Transverse colon (tissue), 4 donors: Measurements from ENCODE around the gene ALG3. TPM values are rescaled to one million over a fixed set of nuclear protein-coding genes. Genes with fewer than 3 reads are reported as not detected.
A peak's percentile ranks its signal among the peaks of the same experiment; 100 is the strongest.

Source experiments
- DNase-seq: peaks from one replicate; pipeline ENCODE4 v3.0.0-alpha.2; 2019
- H3K27ac ChIP-seq, 4 donors: fragments of 200-600 bp; sonication (generic); 2 replicates each; pipeline ENCODE4 v1.5.1; 2016 to 2018; ENCODE audit warnings: inconsistent platforms in 4 of 4
- H3K27me3 ChIP-seq: fragments of 200-600 bp; sonication (generic); 2 replicates; pipeline ENCODE4 v1.5.1; 2017; ENCODE audit warnings: inconsistent platforms
- H3K36me3 ChIP-seq, 4 donors: fragments of 200-600 bp; sonication (generic); 2 replicates each; pipeline ENCODE4 v1.5.1; 2017 to 2019; ENCODE audit warnings: inconsistent platforms in 4 of 4
- H3K4me1 ChIP-seq, 4 donors: fragments of 200-600 bp; sonication (generic); 2 replicates each; pipeline ENCODE4 v1.5.1; 2017 to 2020; ENCODE audit warnings: inconsistent platforms in 4 of 4
- H3K4me3 ChIP-seq, 4 donors: fragments of 200-600 bp; sonication (generic); 1 replicate in 1 of 4; 2 replicates in 3 of 4; pipeline versions ENCODE4 v1.5.1 to v1.6.1; 2017 to 2019; ENCODE audit warnings: inconsistent platforms in 4 of 4
- H3K9me3 ChIP-seq, 2 donors: fragments of 200-600 bp; sonication (generic); 2 replicates each; pipeline ENCODE4 v1.5.1; 2017 to 2019; ENCODE audit warnings: inconsistent platforms in 2 of 2
- EP300 ChIP-seq: sonication (generic); formaldehyde crosslinking; IDR thresholded peaks from one replicate; pipeline ENCODE4 v1.6.1; 2017; ENCODE audit warnings: antibody characterized with exemption, low read depth
- POLR2A ChIP-seq: fragments of 450-650 bp; IDR thresholded peaks from one replicate; pipeline ENCODE4 v1.6.1; 2016; ENCODE audit warnings: antibody characterized with exemption, mild to moderate bottlenecking, moderate library complexity
- POLR2AphosphoS5 ChIP-seq, 3 donors: sonication (generic); formaldehyde crosslinking; IDR thresholded peaks; one replicate each; pipeline ENCODE4 v1.6.1; 2016; ENCODE audit warnings: antibody characterized with exemption in 3 of 3
- WGBS, 2 donors: methylation state at CpG; one replicate each; pipeline ENCODE4 v1.1.5; 2018; ENCODE audit warnings: low coverage in 1 of 2; 5-methylcytosine and 5-hydroxymethylcytosine counted together
- in situ Hi-C, 4 donors: fragments of 200-750 bp; cut with MboI; loops; one replicate each; pipeline versions ENCODE4 v1.15.0 to v1.15.1; 2017; ENCODE audit warnings: low sequenced_read_pairs in 3 of 4, low pct_ligation_motif_present in 1 of 4, low pct_unique_long_range_greater_than_20kb in 1 of 4
- intact Hi-C: fragments of 100-400 bp; cut with DNase I; formaldehyde crosslinking; loops from one replicate; pipeline ENCODE4 v1.15.1; 2023; ENCODE audit warnings: low total_unique reads
- total RNA-seq, 4 donors: library from RNA; depleted of rRNA; stranded (reverse); fragments of >200 nt; gene quantifications; one replicate each; pipeline ENCODE4 v1.1.0, GENCODE V29; 2016
- TF ChIP-seq, protein P1 (sequence below), 5 experiments: fragments of 200-600 bp in 3 of 5; fragments of 450-650 bp in 2 of 5; sonication (generic) in 3 of 5; IDR thresholded peaks; 1 replicate in 2 of 5; 2 replicates in 3 of 5; pipeline ENCODE4 v1.5.1; 2016 to 2017; ENCODE audit warnings: antibody characterized with exemption in 5 of 5, inconsistent platforms in 3 of 5, mild to moderate bottlenecking in 2 of 5, moderate library complexity in 1 of 5

The ALG3 gene
- total RNA-seq, 4 donors from 2014 or later: 37.3 to 67.3 (median 52.2) TPM

DNA sequence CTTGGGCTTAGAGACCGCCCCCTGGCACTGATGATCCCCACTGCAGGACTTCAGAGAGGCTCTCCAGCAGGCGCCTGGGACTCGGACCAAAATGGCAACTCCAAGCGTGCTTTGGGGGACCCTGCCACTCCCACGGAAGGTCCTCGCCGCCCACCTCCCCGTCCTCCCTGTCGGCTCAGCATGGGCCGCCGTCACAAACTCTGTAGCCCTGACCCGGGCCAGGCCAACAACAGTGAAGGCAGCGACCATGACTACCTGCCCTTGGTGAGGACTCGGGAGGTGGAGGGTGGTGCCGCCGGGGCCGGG, 7.7 kb downstream of the ALG3 start:
- Histone ChIP-seq H3K4me1 (peaks cover 0 to 5% (median 2%) of the 10 kb centered on the region in 4 donors), H3K27me3 (no peaks in the 10 kb centered on the region), H3K9me3 (no peaks in the 10 kb centered on the region), H3K36me3 (peaks cover 0 to 18% (median 8%) of the 10 kb centered on the region in 4 donors), H3K4me3 (peak overlapping the region in 1 of 4 donors; percentile 32), H3K27ac (peak overlapping the region in 1 of 4 donors; percentile 69)
- no peak for DNase-seq
- intact Hi-C loops: no loop called here
- in situ Hi-C loops: loop anchor here in 3 of 4 donors (25.0 kb wide), 2 partner anchors 104 to 354 kb away; partner anchors contain the start of genes PARL (in 3 of the 3) and EIF2B5 (in 1 of the 3)
- 51% methylated on average over 9 of the region's 17 CpGs; no CpG with 5 or more reads in 1 of the 2 donors for WGBS, 2 donors
- TF ChIP-seq, protein P1, sequence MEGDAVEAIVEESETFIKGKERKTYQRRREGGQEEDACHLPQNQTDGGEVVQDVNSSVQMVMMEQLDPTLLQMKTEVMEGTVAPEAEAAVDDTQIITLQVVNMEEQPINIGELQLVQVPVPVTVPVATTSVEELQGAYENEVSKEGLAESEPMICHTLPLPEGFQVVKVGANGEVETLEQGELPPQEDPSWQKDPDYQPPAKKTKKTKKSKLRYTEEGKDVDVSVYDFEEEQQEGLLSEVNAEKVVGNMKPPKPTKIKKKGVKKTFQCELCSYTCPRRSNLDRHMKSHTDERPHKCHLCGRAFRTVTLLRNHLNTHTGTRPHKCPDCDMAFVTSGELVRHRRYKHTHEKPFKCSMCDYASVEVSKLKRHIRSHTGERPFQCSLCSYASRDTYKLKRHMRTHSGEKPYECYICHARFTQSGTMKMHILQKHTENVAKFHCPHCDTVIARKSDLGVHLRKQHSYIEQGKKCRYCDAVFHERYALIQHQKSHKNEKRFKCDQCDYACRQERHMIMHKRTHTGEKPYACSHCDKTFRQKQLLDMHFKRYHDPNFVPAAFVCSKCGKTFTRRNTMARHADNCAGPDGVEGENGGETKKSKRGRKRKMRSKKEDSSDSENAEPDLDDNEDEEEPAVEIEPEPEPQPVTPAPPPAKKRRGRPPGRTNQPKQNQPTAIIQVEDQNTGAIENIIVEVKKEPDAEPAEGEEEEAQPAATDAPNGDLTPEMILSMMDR (IDR thresholded peaks at IDR 0.05): no peak
- peak in 1 of 3 donors; percentile 3 for TF ChIP-seq POLR2AphosphoS5 (IDR thresholded peaks at IDR 0.05)

DNA sequence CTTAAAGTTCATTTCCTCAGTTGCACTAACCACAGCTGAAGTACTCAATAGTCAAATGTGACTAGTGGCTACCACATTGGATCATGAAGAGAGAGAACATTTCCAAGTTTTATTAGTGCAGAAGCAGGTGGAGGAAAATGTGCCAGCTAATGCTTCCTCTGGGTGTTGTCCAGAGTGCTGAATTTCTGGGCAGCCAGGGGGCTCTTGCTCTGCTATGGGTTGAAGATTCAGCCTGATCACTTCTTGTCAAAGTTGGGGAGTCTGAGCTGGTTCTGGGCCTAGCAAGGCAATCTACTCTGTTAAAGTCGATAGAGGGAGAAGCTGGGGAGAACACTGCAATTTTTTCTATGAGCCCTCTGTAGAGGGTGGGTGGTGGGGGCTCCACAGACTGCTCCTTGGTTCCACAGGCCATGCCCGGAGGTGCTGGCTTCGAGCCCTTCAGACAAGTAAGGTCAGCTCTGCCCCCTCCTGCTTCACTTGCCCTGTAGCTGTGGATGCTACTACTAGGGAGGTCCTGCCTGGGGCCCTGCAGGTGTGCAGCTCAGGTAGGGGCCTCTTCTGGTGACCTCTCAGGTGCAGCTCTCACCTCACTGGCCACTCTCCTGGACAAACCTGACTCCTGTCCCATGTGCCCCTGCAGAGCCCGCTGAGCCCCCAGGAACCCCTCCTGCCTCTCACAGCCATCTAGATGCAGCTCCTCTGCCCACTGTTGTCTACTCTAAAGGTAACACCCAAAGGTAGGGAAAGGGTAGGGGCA, 8.2 kb downstream of the ALG3 start:
- intact Hi-C loops (no loop called here), in situ Hi-C loops (loop anchor here in 3 of 4 donors (25.0 kb wide), 2 partner anchors 103 to 353 kb away; partner anchors contain the start of genes PARL (in 3 of the 3) and EIF2B5 (in 1 of the 3))
- Histone ChIP-seq H3K4me1 (peaks cover 0 to 5% (median 2%) of the 10 kb centered on the region in 4 donors), H3K36me3 (peaks cover 0 to 18% (median 8%) of the 10 kb centered on the region in 4 donors), H3K4me3 (no peak overlapping the region), H3K27me3 (no peaks in the 10 kb centered on the region), H3K27ac (no peak overlapping the region), H3K9me3 (no peaks in the 10 kb centered on the region)
- TF ChIP-seq, protein P1 (IDR thresholded peaks at IDR 0.05): no peak
- TF ChIP-seq EP300 (no peak), POLR2A (no peak), POLR2AphosphoS5 (IDR thresholded peaks at IDR 0.05) (no peak)
- WGBS, 2 donors: 60 to 71% methylated on average over 1 to 4 of the region's 4 CpGs
- no peak for DNase-seq

DNA sequence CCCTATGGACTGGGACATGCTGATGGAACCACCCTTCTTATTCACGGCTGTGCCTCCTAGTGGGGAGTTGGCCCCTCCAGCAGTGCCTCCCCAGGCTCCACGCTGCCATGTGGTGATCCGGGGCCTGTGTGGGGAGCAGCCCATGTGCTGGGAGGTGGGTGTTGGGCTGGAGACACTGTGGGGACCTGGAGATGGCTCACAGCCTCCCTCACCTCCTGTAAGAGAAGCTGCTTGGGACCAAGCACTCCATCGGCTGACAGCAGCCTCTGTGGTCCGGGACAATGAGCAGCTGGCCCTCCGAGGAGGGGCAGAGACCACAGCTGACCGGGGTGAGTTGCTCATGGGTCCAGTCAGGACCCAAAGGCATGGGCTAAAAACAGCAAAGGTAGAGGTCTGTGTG, 9.1 kb downstream of the ALG3 start:
- no peak for DNase-seq
- peaks cover 0 to 5% (median 2%) of the 10 kb centered on the region in 4 donors for H3K4me1 ChIP-seq
- in situ Hi-C loops (loop anchor here in 3 of 4 donors (25.0 kb wide), 2 partner anchors 102 to 352 kb away; partner anchors contain the start of genes PARL (in 3 of the 3) and EIF2B5 (in 1 of the 3)), intact Hi-C loops (loop anchor here (10.0 kb wide), 2 partner anchors 95 to 345 kb away; no protein-coding TSS in a partner anchor)
- peaks cover 0 to 15% (median 6%) of the 10 kb centered on the region in 4 donors for H3K36me3 ChIP-seq
- H3K27me3 ChIP-seq: no peaks in the 10 kb centered on the region
- no peak overlapping the region for H3K27ac ChIP-seq
- TF ChIP-seq EP300: no peak
- TF ChIP-seq POLR2A: no peak
- no peak for TF ChIP-seq POLR2AphosphoS5 (IDR thresholded peaks at IDR 0.05)
- TF ChIP-seq, protein P1 (IDR thresholded peaks at IDR 0.05): no peak
- 82% methylated on average over 7 of the region's 7 CpGs; no CpG with 5 or more reads in 1 of the 2 donors for WGBS, 2 donors
- no peak overlapping the region for H3K4me3 ChIP-seq
- no peaks in the 10 kb centered on the region for H3K9me3 ChIP-seq

DNA sequence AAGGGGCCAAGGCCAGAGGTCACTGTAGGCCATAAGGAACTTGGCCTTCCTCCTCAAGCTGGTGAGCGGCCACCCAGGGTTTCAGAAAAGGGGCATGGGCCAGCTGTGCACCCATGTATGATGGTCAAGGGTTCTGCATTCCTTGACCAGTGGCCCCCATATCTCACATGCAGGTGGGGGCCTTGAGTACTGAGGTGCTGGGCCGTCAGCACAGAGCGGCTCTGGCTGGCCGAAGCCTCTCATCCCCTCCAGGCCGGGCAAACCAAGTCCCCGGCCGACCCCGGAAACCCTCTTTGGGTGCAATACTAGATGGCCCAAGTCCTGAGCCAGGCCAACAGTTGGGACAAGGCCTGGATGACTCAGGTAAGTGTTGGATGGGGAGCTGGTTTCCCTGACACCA, 9.5 kb downstream of the ALG3 start:
- peaks cover 0 to 11% (median 3%) of the 10 kb centered on the region in 4 donors for H3K36me3 ChIP-seq
- WGBS, 2 donors: 94% methylated on average over 8 of the region's 8 CpGs; no CpG with 5 or more reads in 1 of the 2 donors
- no peak for DNase-seq
- TF ChIP-seq POLR2A (no peak), POLR2AphosphoS5 (IDR thresholded peaks at IDR 0.05) (no peak), EP300 (no peak)
- TF ChIP-seq, protein P1 (IDR thresholded peaks at IDR 0.05): no peak
- no peak overlapping the region for H3K4me3 ChIP-seq
- intact Hi-C loops (loop anchor here (10.0 kb wide), 2 partner anchors 94 to 344 kb away; no protein-coding TSS in a partner anchor), in situ Hi-C loops (loop anchor here in 3 of 4 donors (25.0 kb wide), 2 partner anchors 102 to 352 kb away; partner anchors contain the start of genes PARL (in 3 of the 3) and EIF2B5 (in 1 of the 3))
- H3K4me1 ChIP-seq: peaks cover 0 to 5% (median 2%) of the 10 kb centered on the region in 4 donors
- H3K9me3 ChIP-seq: no peaks in the 10 kb centered on the region
- H3K27ac ChIP-seq: no peak overlapping the region
- no peaks in the 10 kb centered on the region for H3K27me3 ChIP-seq
